Colonic mucosa (tissue), 4 donors: ENCODE data around the gene MCF2L. TPM values are rescaled to one million over a fixed set of nuclear protein-coding genes. Genes with fewer than 3 reads are reported as not detected.
A peak's percentile ranks its signal among the peaks of the same experiment; 100 is the strongest.

Experiments used
- DNase-seq: peaks from one replicate; pipeline ENCODE4 v3.0.0-alpha.2; 2020
- H3K27ac ChIP-seq: fragments of 200-600 bp; one replicate; pipeline ENCODE4 v1.8.0; 2021
- H3K27me3 ChIP-seq: fragments of 200-600 bp; one replicate; pipeline ENCODE4 v1.8.0; 2021
- H3K36me3 ChIP-seq: fragments of 200-600 bp; one replicate; pipeline ENCODE4 v1.8.0; 2021
- H3K4me1 ChIP-seq: fragments of 200-600 bp; one replicate; pipeline ENCODE4 v1.8.0; 2021; ENCODE audit warnings: mild to moderate bottlenecking
- H3K4me3 ChIP-seq: fragments of 200-600 bp; one replicate; pipeline ENCODE4 v1.8.0; 2021
- H3K9ac ChIP-seq, 2 donors: one replicate each; pipeline ENCODE4 v1.7.0; 2013; ENCODE audit warnings: control low read depth in 2 of 2, low read depth in 2 of 2, low read length in 2 of 2
- H3K9me3 ChIP-seq: fragments of 200-600 bp; one replicate; pipeline ENCODE4 v1.8.0; 2021
- intact Hi-C: fragments of 100-400 bp; cut with DNase I; formaldehyde crosslinking; loops from one replicate; pipeline ENCODE4 v1.14.1; 2022
- total RNA-seq, 2 donors: library from RNA; stranded (reverse); fragmentation: NEBNext Ultra II Directional in 1 of 2; extraction: Animal tissue kit (Norgen Biotek cat#: 25700) in 1 of 2; gene quantifications; one replicate each; pipeline ENCODE4 v1.2.1, GENCODE V29; 2021
- TF ChIP-seq, protein P1 (sequence below): fragments of 200-600 bp; IDR thresholded peaks from one replicate; pipeline ENCODE4 v1.8.0; 2022; ENCODE audit warnings: antibody characterized with exemption, mild to moderate bottlenecking
- donor health status: healthy.
- donor health status: DM: no; HTN: no; CAD: no.
- donor health status: DM: no; HTN: no; CAD: no.

MCF2L gene
- total RNA-seq, 2 donors from 2014 or later, result 45.0 to 88.3 TPM

DNA sequence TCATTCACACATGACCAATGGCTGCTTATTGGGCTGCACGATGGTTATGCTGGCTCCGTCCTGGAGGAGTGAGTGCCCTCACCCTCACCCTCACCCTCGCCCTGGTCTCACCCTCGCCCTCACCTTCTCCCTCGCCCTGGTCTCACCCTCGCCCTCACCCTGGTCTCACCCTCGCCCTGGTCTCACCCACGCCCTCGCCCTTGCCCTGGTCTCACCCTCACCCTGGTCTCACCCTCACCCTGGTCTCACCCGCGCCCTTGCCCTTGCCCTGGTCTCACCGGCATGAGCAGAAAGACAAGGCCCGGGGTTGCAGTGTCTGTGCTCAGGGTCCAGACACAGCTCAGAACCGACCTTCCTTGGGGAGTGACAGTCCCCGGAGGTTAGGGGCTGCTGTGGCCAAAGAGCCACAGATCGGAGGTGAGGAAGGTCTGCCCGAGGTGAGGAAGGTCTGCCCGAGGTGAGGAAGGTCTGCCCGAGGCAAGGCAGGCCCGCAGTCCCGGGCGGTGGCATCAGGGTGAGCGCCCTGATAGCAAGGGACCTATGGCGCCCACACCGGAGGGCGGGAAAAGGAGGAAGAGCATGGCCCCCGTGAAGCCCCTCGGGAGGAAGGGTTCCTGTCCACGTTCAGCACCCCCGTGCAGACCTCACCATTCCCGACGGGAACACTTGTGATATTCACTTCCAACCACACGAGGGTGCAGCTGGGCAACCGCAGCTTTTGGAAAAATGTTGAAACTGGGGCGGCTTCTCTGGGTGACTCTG, 65.6 kb downstream of the MCF2L start:
- Histone ChIP-seq H3K4me3 (no peak overlapping the region), H3K27me3 (no peaks in the 10 kb centered on the region), H3K27ac (no peak overlapping the region), H3K9ac (no peak overlapping the region), H3K4me1 (no peaks in the 10 kb centered on the region), H3K9me3 (no peaks in the 10 kb centered on the region), H3K36me3 (no peaks in the 10 kb centered on the region)
- intact Hi-C loops, result loop anchor here (10.0 kb wide), 1 partner anchor 360 kb away; no protein-coding TSS in a partner anchor
- DNase-seq, result peak; percentile 34
- TF ChIP-seq, protein P1, sequence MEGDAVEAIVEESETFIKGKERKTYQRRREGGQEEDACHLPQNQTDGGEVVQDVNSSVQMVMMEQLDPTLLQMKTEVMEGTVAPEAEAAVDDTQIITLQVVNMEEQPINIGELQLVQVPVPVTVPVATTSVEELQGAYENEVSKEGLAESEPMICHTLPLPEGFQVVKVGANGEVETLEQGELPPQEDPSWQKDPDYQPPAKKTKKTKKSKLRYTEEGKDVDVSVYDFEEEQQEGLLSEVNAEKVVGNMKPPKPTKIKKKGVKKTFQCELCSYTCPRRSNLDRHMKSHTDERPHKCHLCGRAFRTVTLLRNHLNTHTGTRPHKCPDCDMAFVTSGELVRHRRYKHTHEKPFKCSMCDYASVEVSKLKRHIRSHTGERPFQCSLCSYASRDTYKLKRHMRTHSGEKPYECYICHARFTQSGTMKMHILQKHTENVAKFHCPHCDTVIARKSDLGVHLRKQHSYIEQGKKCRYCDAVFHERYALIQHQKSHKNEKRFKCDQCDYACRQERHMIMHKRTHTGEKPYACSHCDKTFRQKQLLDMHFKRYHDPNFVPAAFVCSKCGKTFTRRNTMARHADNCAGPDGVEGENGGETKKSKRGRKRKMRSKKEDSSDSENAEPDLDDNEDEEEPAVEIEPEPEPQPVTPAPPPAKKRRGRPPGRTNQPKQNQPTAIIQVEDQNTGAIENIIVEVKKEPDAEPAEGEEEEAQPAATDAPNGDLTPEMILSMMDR, result peak; percentile 45

DNA sequence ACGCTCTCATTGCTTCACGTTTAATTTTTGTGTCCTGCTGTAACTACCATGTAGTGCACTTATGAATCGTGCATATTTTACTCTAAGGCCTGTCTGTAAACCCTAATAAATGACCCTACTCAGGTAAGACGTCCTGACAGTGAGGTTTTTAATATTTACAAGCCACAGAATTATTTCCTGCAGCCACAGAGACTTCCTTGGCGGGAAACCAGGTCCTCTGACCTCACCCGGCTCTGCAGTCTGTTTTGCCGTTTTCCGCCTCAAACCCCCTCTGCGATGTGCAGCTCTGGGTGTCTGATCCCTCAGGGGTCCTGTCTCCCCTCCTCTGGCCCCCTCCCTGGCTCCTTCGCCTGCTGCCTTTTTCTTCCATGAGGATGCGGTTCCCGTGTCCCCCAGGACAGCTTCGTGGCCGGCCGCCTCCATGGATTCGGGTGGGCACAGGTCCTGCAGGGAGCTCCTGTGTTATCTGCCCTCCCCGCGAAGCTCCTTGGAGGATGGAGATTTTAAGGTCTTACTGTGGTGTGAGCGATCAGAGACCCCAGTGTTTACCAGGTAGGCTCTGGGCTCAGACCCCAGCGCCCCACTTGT, 66.3 kb downstream of the MCF2L start:
- no peaks in the 10 kb centered on the region for H3K4me1 ChIP-seq

DNA sequence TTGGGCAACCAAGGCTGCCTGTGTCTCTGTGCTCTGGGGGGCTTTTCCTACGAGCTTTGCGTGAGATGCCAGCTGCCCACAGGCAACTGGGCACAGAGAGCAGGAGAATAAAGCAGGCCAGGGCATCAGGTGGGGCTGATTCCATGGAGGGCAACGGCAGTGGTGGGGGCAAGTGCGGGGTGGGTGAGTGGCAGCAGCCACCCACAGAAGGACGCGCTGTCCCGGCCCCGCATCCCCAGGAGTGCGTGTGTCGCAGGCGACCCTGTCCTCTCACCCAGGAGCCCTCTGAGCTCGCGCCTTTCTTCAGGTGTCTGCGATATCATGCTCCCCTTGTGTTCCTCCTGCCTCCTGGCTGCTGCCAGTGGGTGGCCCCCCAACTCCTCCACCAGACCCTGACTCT, 67.4 kb downstream of the MCF2L start:
- TF ChIP-seq, protein P1, result no peak
- intact Hi-C loops, result loop anchor here (10.0 kb wide), 1 partner anchor 358 kb away; no protein-coding TSS in a partner anchor
- Histone ChIP-seq H3K4me3 (no peak overlapping the region), H3K9me3 (no peaks in the 10 kb centered on the region), H3K9ac (no peak overlapping the region), H3K27me3 (no peaks in the 10 kb centered on the region), H3K27ac (no peak overlapping the region), H3K36me3 (no peaks in the 10 kb centered on the region), H3K4me1 (no peaks in the 10 kb centered on the region)
- DNase-seq, result no peak

More for the DNA sequence above, 66.3 kb downstream of the MCF2L start:
- intact Hi-C loops, result loop anchor here (10.0 kb wide), 1 partner anchor 359 kb away; no protein-coding TSS in a partner anchor
- Histone ChIP-seq H3K27me3 (no peaks in the 10 kb centered on the region), H3K27ac (no peak overlapping the region), H3K36me3 (no peaks in the 10 kb centered on the region), H3K4me3 (no peak overlapping the region), H3K9me3 (no peaks in the 10 kb centered on the region), H3K9ac (no peak overlapping the region)
- DNase-seq, result no peak
- TF ChIP-seq, protein P1, result no peak

DNA sequence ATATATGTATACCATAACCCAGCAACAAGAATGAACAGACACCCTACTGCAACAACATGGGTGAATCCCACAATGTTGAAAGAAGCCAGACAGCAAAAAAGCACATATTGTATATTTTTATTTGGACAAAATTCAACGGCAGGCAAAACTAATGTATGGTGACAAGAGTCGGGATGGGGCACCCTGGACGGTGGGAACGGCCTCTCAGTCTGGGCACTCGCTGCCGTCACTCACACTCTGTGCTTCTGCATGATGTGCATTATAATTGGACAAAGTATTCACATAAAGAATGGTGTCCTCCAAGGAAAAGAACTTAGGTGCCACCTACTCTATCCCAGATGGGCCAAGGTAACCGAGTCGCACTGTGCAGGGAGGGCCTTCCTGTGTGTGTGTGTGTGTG, 71.0 kb downstream of the MCF2L start:
- H3K4me1 ChIP-seq, result no peaks in the 10 kb centered on the region
- H3K36me3 ChIP-seq, result no peaks in the 10 kb centered on the region
- DNase-seq, result no peak
- H3K27me3 ChIP-seq, result no peaks in the 10 kb centered on the region
- H3K4me3 ChIP-seq, result no peak overlapping the region
- H3K27ac ChIP-seq, result no peak overlapping the region
- TF ChIP-seq, protein P1, result no peak
- H3K9me3 ChIP-seq, result no peaks in the 10 kb centered on the region
- intact Hi-C loops, result no loop called here
- H3K9ac ChIP-seq, result no peak overlapping the region

DNA sequence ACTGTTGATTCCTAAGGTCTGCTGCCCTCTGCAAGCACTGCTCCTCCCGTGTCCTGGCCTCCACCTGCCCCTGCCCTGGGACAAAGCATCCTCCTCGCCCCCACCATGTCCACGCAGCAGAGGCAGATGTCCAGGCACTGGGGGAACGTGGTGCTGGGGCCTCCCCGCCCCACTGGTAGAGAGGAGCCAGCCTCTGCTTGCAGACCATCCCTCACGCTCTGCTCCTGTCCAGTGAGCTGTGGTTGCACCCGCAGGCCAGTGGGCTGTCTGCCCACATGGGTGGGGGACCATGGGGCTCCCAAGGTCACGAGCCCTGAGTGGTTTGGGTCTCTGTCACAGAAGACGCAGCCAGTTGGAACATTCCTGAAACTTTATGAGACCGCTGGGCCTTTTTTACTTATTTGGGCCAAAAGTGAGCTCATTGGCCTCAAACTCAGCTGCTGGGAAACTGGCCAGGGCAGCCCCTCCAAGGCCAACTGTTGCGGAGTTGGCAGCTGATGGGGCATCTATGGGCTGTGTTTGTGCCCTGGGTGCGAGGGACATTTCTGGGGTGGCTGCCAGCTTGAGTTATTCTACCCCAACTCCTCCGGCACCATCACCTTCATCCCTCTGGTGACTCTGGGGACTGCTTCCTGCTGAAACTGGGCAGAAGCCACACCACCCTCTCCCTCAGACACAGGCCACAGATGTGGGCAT, 71.7 kb downstream of the MCF2L start:
- Histone ChIP-seq H3K4me3 (no peak overlapping the region), H3K4me1 (no peaks in the 10 kb centered on the region), H3K9me3 (no peaks in the 10 kb centered on the region), H3K27me3 (no peaks in the 10 kb centered on the region), H3K9ac (no peak overlapping the region), H3K27ac (no peak overlapping the region), H3K36me3 (no peaks in the 10 kb centered on the region)
- intact Hi-C loops, result no loop called here
- TF ChIP-seq, protein P1, result no peak
- no peak for DNase-seq
